ENCODE results near the gene MYG1. TPM values are rescaled to one million over a fixed set of nuclear protein-coding genes. Genes with fewer than 3 reads are reported as not detected.

MYG1 gene
- total RNA-seq, 1 experiment from 2014 or later: 91.8 TPM

DNA sequence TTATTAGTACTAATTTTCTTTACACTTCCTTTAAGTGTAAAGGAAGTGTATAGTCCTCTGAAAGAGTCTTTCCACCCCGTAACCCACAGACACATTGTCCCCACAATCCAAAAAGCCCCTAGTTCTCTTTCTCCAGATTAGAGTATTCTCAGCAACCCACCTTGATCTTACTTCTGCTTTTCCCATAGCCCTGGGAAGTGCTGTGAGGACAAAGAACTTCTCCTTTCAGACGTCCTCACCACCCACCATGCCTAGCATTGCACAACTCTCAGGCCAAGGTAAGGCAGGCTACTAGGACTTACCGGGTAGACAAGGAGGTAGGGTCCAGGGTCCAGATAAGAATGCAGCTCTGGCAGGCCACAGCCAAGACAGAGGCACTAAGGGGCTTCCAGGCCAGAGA is 14.5 kb downstream of the MYG1 start:
- no CpG with 5 or more reads among the region's 3 CpGs for WGBS (ENCODE audit: extremely low coverage, insufficient read length, low lambda C conversion rate)
- H2BK15ac ChIP-seq (ENCODE audit: low read depth, low read length): no peak overlapping the region
- no peaks in the 10 kb centered on the region for H3K79me2 ChIP-seq (ENCODE audit: insufficient read depth, low read length)
- H3K27ac ChIP-seq (ENCODE audit: insufficient read length, low read depth, low read length): no peak overlapping the region
- H3K9me3 ChIP-seq (ENCODE audit: control insufficient read depth, low read depth, low read length): no peaks in the 10 kb centered on the region
- no peak overlapping the region for H3K14ac ChIP-seq (ENCODE audit: insufficient read depth, low read length)
- H3K27me3 ChIP-seq (ENCODE audit: insufficient read depth, low read length): no peaks in the 10 kb centered on the region
- no peak overlapping the region for H3K23ac ChIP-seq (ENCODE audit: insufficient read length, low read depth, low read length)
- no peak overlapping the region for H3K9ac ChIP-seq (ENCODE audit: extremely low read depth, insufficient read length, low read length)
- H3K4me2 ChIP-seq (ENCODE audit: insufficient read depth, insufficient read length, low read length): no peak overlapping the region
- Mint-ChIP-seq H3K27me3 (ENCODE audit: low read depth) (no peaks in the 10 kb centered on the region; the same call in 1 of the 2 replicates), H3K36me3 (ENCODE audit: insufficient read depth in 1 of 3, low read depth in 3 of 3) (peaks cover 16 to 59% (median 58%) of the 10 kb centered on the region in 3 experiments; a peak in 6 of 7 replicates), H3K27ac (no peak overlapping the region), H3K4me1 (no peaks in the 10 kb centered on the region), H3K9me3 (no peaks in the 10 kb centered on the region), H3K4me3 (no peak overlapping the region)
- H3K23me2 ChIP-seq (ENCODE audit: insufficient read length, low read depth, low read length, poor library complexity, severe bottlenecking): no peaks in the 10 kb centered on the region
- H3K4ac ChIP-seq (ENCODE audit: low read depth, low read length): no peak overlapping the region
- no peak overlapping the region for H2BK120ac ChIP-seq (ENCODE audit: low read depth, low read length, poor library complexity, severe bottlenecking)
- no peak overlapping the region for H2BK20ac ChIP-seq (ENCODE audit: low read depth, low read length, poor library complexity, severe bottlenecking)
- no peak overlapping the region for H3K18ac ChIP-seq (ENCODE audit: insufficient read length, low read depth, low read length)
- TF ChIP-seq, protein P1, sequence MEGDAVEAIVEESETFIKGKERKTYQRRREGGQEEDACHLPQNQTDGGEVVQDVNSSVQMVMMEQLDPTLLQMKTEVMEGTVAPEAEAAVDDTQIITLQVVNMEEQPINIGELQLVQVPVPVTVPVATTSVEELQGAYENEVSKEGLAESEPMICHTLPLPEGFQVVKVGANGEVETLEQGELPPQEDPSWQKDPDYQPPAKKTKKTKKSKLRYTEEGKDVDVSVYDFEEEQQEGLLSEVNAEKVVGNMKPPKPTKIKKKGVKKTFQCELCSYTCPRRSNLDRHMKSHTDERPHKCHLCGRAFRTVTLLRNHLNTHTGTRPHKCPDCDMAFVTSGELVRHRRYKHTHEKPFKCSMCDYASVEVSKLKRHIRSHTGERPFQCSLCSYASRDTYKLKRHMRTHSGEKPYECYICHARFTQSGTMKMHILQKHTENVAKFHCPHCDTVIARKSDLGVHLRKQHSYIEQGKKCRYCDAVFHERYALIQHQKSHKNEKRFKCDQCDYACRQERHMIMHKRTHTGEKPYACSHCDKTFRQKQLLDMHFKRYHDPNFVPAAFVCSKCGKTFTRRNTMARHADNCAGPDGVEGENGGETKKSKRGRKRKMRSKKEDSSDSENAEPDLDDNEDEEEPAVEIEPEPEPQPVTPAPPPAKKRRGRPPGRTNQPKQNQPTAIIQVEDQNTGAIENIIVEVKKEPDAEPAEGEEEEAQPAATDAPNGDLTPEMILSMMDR (conservative IDR thresholded peaks at IDR 0.05): no peak
- H2BK12ac ChIP-seq (ENCODE audit: insufficient read length, low read depth, low read length): no peak overlapping the region
- H3K79me1 ChIP-seq (ENCODE audit: insufficient read depth, low read depth, low read length, poor library complexity, severe bottlenecking): no peaks in the 10 kb centered on the region
- no peak overlapping the region for H4K5ac ChIP-seq (ENCODE audit: insufficient read length, low read depth, low read length)
- no peak overlapping the region for H2AK5ac ChIP-seq (ENCODE audit: insufficient read length, low read length)
- no peak overlapping the region for H4K8ac ChIP-seq (replicated peaks; ENCODE audit: insufficient read length, low read depth, low read length)
- no peak overlapping the region for H2AFZ ChIP-seq (ENCODE audit: low read length)
- no peak overlapping the region for H3T11ph ChIP-seq (ENCODE audit: low read length)
- H4K20me1 ChIP-seq (ENCODE audit: control insufficient read depth, insufficient read depth, insufficient read length): no peaks in the 10 kb centered on the region
- H2BK5ac ChIP-seq (ENCODE audit: insufficient read length, low read length): no peak overlapping the region
- H3K4me1 ChIP-seq (ENCODE audit: insufficient read depth, low read length): no peaks in the 10 kb centered on the region
- no peak overlapping the region for H3K56ac ChIP-seq (ENCODE audit: insufficient read length, low read depth, low read length)
- DNase-seq: no peak
- H4K91ac ChIP-seq (ENCODE audit: insufficient read length, low read depth, low read length): no peak overlapping the region

Measured in H9 (cell line).